HG02885 (cell line): ENCODE measurements around the gene OR6K2.

Experiments used
- ATAC-seq: cut with Tn5 transposase; IDR thresholded peaks from one replicate; pipeline ENCODE4 v1.9.1; 2021; ENCODE audit warnings: mild to moderate bottlenecking; ENCODE audit not compliant: unreplicated experiment, poor library complexity

OR6K2 gene

DNA sequence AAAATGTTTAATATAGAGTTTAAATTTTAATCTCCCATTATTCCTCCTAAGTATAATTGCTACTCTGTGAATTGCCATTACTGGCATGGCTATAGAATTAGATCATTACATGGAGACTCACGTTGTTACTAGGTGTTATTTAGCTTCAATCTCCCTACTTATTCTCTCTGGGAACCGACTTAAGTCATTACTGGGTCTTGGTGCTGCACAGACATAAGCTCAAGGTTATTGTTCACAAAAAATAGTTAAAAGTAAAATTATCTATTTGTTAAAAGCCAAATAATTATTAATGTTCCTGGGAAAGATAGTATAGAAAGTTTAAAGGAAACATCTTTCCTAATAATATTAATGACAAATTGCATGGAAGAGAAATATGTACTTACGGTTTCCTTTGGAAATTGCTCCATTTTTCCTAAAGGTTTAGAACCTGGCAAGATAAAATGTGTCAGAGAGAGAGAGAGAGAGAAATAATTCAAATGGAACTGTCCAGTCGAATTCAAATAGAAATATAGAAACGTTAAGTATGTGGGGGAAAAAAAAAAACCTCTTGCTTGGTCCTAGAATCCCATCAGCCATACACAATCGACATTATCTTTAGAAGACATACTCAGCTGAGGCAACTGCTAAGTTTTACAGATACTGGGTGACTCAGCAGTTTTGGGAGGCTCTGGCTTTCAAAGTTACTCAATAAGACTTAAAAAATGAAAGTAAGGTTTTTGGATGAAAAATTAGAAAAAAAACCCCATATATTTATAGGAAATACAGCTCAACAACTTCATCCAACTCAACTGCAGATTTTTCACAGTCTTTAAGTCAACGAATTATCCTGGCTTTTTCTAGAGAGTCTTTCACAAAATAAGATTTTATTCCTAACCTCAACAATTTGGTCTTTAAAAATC lies 14.1 kb downstream of the OR6K2 start, which contains the start of gene SPTA1:
Gene SPTA1, minus strand, starts transcription at position 605 of the 899 bp plus-strand sequence. Its CDS starts 198 bp downstream, at position 407.
- ATAC-seq: no peak

- ATAC-seq: no peak
Observed at GRCh38 chr1:158685085-158685484, 15.4 kb downstream of the OR6K2 start.

- no peak for ATAC-seq
Observed at GRCh38 chr1:158681606-158682005, 18.8 kb downstream of the OR6K2 start.

DNA sequence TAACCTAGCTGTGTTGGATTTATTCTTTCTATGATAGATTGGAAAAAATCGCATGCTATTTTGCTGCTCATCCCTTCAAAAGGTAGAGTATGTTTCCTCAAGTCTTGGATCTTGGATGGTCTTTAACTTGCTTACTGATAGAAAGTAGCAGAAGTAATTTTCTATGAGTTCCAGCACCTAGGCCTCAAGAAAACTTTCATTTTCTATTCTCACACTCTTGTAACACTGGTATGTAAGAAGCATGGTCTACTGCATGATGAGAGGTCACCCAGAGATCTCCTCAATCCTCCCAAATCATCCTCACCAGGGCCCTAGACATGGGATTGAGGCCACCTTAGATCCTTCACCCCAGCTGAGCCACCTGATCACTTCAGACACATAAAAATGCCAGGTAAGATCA lies 21.2 kb downstream of the OR6K2 start:
- no peak for ATAC-seq

- ATAC-seq: no peak
Observed at GRCh38 chr1:158675563-158676323, 24.7 kb downstream of the OR6K2 start.

DNA sequence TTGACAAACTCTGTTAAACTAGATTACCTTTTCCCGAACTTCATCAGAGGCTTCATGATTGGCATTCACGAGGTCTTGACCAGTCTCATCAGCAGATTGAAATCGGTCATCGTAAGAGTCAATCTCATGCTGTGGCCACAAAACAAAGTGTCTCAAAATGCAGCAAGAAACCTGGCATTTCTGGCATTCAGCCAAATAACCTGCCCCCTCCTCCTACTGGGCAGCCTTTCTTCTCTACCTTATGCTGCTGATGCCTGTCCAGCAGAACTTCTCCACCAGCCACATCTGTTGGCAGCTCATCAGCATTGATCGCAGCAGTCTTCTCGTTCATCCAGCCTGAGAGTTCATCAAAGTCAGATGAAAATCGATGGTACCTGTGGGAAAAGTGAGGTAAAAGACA lies 26.1 kb downstream of the OR6K2 start:
- no peak for ATAC-seq

GRCh38 chr1:158666037-158666436 lies 34.4 kb downstream of the OR6K2 start:
- no peak for ATAC-seq

GRCh38 chr1:158654571-158654970 lies 45.9 kb downstream of the OR6K2 start:
- ATAC-seq: no peak

DNA sequence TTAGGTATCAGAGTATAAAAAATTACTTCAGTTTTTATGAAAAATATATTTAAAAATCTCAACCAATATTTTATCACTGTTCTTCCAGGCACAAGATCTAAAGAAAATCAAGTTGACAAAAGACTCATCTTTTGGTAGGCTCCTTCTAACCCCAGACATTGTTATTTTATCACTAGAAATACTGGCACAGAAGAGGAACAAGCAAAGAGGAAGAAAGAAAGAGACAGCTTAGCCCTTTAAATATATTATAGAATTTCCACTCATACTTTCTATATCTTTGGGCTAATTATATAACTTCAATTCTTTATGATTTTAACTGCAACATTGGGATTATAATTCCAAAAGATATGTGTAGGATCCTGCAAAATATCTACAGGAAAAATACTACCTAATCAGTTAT lies 46.4 kb downstream of the OR6K2 start:
- no peak for ATAC-seq

- ATAC-seq: no peak
Observed at GRCh38 chr1:158652721-158653334, 47.6 kb downstream of the OR6K2 start.
